ENCODE results near the gene TNFRSF1A.

TNFRSF1A gene

DNA sequence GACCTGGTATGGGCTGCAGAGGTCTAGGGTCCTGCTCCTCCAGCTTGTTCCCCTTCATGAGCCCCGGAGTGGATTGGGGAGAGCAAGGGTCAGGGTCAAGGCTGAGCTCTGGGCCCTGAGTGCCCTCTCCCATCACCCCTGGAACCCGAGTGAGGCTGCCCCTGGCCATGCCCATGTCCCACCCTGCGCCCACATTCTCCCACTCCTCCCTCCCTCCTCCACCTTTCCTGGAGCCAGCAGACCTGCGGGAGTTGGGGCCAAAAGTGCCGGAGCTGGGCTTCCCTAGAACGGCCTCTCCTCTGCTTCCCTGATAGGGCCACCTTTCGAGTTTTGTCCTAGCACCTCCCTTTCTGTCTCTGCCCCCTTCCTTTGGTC, 32.9 kb upstream of the TNFRSF1A start:
- in situ Hi-C loops (cut with HindIII; ENCODE audit: low sequenced_read_pairs), result no loop called here
- no peak overlapping the region for H3K4me3 ChIP-seq (ENCODE audit: low read depth, low read length)

DNA sequence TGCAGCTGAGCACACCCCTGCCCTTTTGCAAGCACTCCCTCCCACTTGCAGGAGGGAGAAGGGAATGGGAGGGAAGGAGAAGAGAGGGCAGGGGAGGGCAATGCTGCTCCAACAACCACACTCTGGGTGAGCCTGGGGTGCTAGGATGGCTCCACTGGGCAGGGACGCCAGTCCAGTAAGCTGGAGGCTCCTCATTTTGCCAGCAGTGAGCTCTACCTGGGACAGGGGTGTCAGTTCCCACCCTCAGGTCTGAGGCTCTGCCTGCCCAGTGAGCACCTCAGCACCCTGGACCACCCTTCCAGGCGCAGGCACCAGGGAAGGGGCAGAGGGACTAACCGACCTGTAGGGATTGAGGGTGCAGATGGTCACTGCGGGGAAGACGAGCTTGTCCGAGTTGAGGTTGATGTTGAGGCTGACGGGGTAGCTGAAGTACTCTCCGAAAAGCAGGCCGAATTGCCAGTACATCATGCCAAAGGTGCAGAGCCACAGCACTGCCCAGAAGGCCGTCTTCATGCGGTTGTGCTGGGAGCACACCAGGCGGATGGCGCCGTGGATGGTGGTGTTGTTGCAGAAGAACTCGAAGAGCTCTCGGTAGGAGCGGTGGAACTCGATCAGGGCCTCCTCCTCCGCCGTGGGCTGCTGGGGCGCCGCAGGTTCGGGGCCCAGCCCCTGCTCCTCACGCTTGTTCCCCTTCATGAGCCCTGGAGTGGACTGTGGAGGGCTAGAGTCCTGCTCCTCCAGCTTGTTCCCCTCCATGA, 32.3 kb upstream of the TNFRSF1A start:
- TF ChIP-seq, protein P1, sequence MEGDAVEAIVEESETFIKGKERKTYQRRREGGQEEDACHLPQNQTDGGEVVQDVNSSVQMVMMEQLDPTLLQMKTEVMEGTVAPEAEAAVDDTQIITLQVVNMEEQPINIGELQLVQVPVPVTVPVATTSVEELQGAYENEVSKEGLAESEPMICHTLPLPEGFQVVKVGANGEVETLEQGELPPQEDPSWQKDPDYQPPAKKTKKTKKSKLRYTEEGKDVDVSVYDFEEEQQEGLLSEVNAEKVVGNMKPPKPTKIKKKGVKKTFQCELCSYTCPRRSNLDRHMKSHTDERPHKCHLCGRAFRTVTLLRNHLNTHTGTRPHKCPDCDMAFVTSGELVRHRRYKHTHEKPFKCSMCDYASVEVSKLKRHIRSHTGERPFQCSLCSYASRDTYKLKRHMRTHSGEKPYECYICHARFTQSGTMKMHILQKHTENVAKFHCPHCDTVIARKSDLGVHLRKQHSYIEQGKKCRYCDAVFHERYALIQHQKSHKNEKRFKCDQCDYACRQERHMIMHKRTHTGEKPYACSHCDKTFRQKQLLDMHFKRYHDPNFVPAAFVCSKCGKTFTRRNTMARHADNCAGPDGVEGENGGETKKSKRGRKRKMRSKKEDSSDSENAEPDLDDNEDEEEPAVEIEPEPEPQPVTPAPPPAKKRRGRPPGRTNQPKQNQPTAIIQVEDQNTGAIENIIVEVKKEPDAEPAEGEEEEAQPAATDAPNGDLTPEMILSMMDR (IDR thresholded peaks at IDR 0.05; ENCODE audit: low read depth, low read length, missing control alignments), result no peak
- no peak for DNase-seq (ENCODE audit: low read depth)
- no peak overlapping the region for H3K4me3 ChIP-seq (ENCODE audit: low read depth, low read length)
- in situ Hi-C loops (cut with HindIII; ENCODE audit: low sequenced_read_pairs), result no loop called here

More for the DNA sequence above, 32.9 kb upstream of the TNFRSF1A start:
- DNase-seq (ENCODE audit: low read depth), result no peak
- TF ChIP-seq, protein P1 (IDR thresholded peaks at IDR 0.05; ENCODE audit: low read depth, low read length, missing control alignments), result no peak

DNA sequence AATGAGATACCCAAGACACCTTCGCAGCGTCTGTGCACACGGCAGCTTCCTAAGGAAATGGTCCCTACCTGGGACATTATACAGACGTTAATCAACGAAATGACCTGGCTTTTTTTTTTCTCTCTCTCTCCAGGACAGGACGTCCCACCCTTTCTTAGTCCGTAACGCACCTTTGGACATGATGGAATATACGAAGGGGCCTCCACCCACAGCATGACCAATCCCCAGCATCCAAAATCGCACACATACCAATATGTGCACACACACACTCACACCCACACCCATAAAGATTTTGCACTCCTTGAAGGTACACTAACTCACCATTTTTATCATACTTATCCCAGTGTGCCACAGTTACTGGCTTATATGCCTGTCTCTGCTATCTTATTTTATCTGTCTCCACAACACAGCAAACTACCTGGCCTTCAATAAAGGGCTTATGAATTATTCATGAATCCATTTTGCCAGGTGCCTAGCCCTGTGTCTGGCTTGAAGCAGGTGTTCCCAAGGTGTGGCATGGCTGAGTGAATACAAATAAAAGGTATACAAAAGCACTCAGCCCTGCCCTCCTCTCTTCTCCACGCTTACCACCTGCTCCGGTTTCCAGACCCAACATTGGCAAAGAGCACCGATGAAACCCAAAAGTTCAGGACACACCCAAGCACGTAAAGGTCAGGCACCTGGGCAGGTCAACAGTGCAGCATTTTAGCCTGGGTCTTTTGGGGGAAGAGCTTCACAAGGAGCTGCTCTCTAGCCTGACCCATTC, 31.3 kb upstream of the TNFRSF1A start:
- no peak for DNase-seq (ENCODE audit: low read depth)
- in situ Hi-C loops (cut with HindIII; ENCODE audit: low sequenced_read_pairs), result no loop called here
- TF ChIP-seq, protein P1 (IDR thresholded peaks at IDR 0.05; ENCODE audit: low read depth, low read length, missing control alignments), result no peak
- no peak overlapping the region for H3K4me3 ChIP-seq (ENCODE audit: low read depth, low read length)

DNA sequence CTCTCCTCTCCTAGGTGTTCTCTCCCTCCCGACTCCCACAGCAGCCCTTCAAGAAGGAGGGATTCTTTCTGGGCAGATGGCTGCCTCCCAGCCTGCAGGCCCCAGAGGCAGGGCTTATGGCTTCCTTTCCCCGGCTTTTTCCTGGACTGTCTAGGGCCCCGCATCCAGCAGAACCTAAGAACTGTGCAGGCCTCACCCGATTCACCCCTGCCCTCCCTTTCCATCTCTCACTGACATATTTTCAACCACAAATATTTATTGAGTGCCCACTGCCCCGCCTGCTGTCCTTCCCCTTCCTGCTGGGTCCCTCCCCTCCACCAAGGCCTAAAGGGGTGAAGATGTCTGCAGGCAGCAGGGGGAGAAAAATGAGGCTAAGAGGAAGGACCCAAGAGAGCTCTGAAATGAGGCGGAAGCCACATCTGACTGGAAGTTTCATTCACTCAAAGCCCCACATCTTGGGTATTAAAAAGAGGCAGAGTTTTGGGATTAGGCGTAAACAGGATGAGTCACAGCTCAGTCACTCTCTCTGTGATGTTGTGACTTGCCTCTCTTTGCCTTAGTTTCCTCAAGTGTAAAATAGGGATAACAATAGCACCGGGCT, 30.6 kb upstream of the TNFRSF1A start:
- in situ Hi-C loops (cut with HindIII; ENCODE audit: low sequenced_read_pairs), result no loop called here
- H3K4me3 ChIP-seq (ENCODE audit: low read depth, low read length), result no peak overlapping the region
- TF ChIP-seq, protein P1 (IDR thresholded peaks at IDR 0.05; ENCODE audit: low read depth, low read length, missing control alignments), result no peak
- DNase-seq (ENCODE audit: low read depth), result peak; percentile 44

DNA sequence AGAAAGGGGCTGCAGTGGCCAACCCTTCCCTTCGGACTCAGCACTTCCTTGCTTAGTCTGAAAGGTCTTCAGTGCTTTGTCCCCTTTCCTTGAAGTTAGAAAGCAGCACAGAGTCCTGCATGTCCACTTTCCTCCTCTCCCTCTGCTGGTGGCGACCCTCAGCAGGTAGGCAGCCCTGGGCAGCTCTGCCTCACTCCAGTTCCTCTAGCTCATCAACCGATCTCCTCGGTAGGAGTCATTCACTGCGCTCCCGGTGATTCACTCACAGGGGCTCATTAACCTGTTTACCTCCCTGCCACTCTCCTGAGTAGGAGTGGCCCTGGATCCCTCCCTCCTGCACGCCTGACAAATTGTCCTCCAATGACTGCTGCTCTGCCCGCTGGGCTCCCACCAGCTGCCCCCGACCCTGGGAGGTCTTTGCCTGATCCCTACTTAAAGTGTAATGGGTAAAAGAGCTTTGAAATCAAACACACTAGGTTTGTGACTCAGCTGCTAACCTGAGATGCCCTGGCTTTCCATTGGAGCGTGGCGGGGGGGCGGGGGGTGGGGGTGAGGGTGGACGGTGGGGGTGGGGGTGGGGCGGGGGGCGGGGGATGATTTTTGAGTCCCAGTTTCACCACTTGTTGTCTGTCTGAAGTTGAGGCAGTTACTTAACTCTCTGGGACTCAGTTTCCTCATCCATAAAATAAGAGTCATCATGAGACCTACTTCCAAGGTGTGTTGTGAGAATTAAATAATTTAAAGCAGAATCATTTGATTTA, 29.3 kb upstream of the TNFRSF1A start:
- TF ChIP-seq, protein P1 (IDR thresholded peaks at IDR 0.05; ENCODE audit: low read depth, low read length, missing control alignments), result peak; percentile 47
- peak; percentile 50 for DNase-seq (ENCODE audit: low read depth)
- in situ Hi-C loops (cut with HindIII; ENCODE audit: low sequenced_read_pairs), result no loop called here
- no peak overlapping the region for H3K4me3 ChIP-seq (ENCODE audit: low read depth, low read length)

DNA sequence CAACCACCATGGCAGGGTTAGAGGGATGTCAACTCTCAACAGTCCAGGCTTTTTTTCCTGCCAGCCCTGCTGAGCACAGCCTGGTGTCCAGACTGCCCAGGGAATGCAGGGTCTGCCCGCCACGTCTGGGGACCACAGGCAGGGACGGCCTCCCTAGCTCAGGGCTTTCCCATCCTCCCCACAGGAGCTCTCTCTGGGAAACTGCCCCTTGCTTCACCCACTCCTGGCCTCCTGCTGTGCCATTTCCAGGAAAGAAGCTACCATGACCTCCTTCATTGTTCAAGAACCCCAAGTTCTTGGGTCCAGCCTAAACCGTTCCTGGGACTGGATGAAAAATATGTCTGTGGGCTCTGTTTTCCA, 28.7 kb upstream of the TNFRSF1A start:
- in situ Hi-C loops (cut with HindIII; ENCODE audit: low sequenced_read_pairs), result no loop called here
- H3K4me3 ChIP-seq (ENCODE audit: low read depth, low read length), result no peak overlapping the region
- DNase-seq (ENCODE audit: low read depth), result no peak

More for the DNA sequence above, 28.7 kb upstream of the TNFRSF1A start:
- TF ChIP-seq, protein P1 (IDR thresholded peaks at IDR 0.05; ENCODE audit: low read depth, low read length, missing control alignments), result no peak

Data from astrocyte of the cerebellum (primary cell).